Upper lobe of right lung (tissue), 1 donor: ENCODE results near the gene CAPZB. TPM values are rescaled to one million over a fixed set of nuclear protein-coding genes. Genes with fewer than 3 reads are reported as not detected.
A peak's percentile ranks its signal among the peaks of the same experiment; 100 is the strongest.

Source experiments
- ATAC-seq: fragments of 200-7000 bp; cut with Tn5 transposase; one replicate; pipeline ENCODE4 v1.9.1; 2020; ENCODE audit warnings: mild to moderate bottlenecking, moderate library complexity
- DNase-seq: peaks from one replicate; pipeline ENCODE4 v3.0.0-alpha.2; 2020
- H3K27ac ChIP-seq: fragments of 200-600 bp; one replicate; pipeline ENCODE4 v1.8.0; 2022
- H3K27me3 ChIP-seq: fragments of 200-600 bp; one replicate; pipeline ENCODE4 v1.8.0; 2022; ENCODE audit warnings: mild to moderate bottlenecking
- H3K36me3 ChIP-seq: fragments of 200-600 bp; one replicate; pipeline ENCODE4 v1.8.0; 2022
- H3K4me1 ChIP-seq: fragments of 200-600 bp; one replicate; pipeline ENCODE4 v1.8.0; 2022
- H3K4me3 ChIP-seq: fragments of 200-600 bp; one replicate; pipeline ENCODE4 v1.8.0; 2022; ENCODE audit warnings: mild to moderate bottlenecking
- H3K9me3 ChIP-seq: fragments of 200-600 bp; one replicate; pipeline ENCODE4 v1.8.0; 2022
- intact Hi-C: fragments of 100-400 bp; cut with DNase I; formaldehyde crosslinking; loops from one replicate; pipeline ENCODE4 v1.11.0; 2022
- total RNA-seq: library from RNA; stranded (reverse); fragmentation: NEBNext Ultra II Directional; extraction: Animal tissue kit (Norgen Biotek cat#: 25700); gene quantifications from one replicate; pipeline ENCODE4 v1.2.1, GENCODE V29; 2021
- TF ChIP-seq, protein P1 (sequence below): fragments of 200-600 bp; IDR thresholded peaks from one replicate; pipeline ENCODE4 v1.8.0; 2022; ENCODE audit warnings: antibody characterized with exemption
- donor health status: DM: no; HTN: yes; CAD: no; lungs with severe emphysema.

The CAPZB gene
- total RNA-seq, 1 donor from 2014 or later: 237 TPM

DNA sequence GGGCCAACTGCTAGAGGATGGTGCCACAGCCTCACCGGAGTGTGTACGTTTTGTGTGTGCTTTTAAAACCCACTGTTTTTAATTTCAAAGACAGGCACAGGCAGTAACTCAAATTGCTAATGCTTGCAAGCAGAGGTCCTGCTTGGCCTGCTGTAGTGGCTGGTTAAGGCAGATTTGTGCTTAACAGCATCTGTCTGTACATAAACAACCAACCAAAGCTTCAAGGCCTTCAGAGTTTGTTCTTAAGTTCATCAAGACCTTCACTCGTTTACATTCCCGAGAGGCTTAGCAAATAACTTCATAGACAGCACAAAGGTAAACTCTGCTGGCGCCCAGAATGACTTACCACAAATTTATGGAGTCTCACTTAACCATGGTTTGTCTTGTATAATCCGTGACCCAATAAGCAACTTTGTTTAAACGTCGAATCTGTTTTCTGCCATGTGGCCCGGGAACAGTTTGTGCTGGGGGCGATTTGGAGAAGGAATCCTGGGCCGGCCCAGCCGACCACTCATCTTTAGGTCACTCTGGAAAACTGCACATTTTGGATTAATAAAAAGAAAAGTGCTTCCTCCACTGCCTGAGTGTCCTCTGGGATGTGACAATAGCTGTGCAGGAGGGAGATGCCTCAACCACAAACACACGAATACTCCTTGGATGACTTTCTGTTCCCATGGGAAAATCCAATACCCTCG, 58.1 kb downstream of the CAPZB start:
- Histone ChIP-seq H3K36me3 (no peaks in the 10 kb centered on the region), H3K27me3 (no peaks in the 10 kb centered on the region), H3K4me1 (peaks cover 80% of the 10 kb centered on the region), H3K9me3 (no peaks in the 10 kb centered on the region), H3K27ac (peak overlapping the region; percentile 67), H3K4me3 (no peak overlapping the region)
- ATAC-seq (no peak), DNase-seq (no peak)
- intact Hi-C loops: no loop called here
- TF ChIP-seq, protein P1, sequence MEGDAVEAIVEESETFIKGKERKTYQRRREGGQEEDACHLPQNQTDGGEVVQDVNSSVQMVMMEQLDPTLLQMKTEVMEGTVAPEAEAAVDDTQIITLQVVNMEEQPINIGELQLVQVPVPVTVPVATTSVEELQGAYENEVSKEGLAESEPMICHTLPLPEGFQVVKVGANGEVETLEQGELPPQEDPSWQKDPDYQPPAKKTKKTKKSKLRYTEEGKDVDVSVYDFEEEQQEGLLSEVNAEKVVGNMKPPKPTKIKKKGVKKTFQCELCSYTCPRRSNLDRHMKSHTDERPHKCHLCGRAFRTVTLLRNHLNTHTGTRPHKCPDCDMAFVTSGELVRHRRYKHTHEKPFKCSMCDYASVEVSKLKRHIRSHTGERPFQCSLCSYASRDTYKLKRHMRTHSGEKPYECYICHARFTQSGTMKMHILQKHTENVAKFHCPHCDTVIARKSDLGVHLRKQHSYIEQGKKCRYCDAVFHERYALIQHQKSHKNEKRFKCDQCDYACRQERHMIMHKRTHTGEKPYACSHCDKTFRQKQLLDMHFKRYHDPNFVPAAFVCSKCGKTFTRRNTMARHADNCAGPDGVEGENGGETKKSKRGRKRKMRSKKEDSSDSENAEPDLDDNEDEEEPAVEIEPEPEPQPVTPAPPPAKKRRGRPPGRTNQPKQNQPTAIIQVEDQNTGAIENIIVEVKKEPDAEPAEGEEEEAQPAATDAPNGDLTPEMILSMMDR: no peak

DNA sequence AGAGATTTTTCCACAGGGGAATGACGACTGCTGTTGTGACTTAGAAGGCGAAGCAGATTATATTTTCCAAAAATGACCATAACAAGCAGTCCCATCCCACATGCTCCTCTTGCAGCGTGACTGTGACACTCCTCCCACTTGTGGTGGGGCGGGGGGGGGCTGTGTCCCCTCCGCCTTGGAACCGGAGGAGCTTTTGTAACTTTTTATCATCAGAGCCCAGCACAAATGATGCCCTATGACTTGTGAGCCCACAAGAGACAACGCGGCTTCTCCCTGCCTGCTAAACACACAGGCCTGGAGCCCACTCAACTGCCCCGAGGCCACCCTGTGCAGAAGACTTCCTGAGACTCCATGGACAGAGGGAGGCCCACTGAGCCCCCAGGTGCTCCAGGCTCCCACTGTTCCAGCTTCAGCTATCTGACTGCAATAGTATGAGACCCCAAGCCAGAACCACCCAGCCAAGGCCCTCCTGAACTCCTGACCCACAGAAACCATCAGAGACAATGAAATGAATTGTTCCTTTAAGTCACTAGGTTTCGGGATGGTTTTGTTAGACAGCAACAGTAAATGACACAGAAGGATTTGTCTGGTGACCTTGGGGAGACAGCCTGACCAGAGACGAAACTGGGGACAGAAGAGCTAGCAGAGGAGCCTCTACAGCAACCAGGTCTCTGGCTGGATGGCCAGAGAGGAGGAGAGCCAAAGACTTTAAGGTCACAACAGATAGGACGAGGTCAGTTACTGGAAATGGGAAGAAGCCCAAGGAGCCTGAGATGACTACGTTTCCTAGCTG, 58.8 kb downstream of the CAPZB start:
- H3K27ac ChIP-seq: peak overlapping the region; percentile 67
- TF ChIP-seq, protein P1: no peak
- peaks cover 80% of the 10 kb centered on the region for H3K4me1 ChIP-seq
- H3K4me3 ChIP-seq: no peak overlapping the region
- no peaks in the 10 kb centered on the region for H3K27me3 ChIP-seq
- H3K9me3 ChIP-seq: no peaks in the 10 kb centered on the region
- intact Hi-C loops: no loop called here
- H3K36me3 ChIP-seq: no peaks in the 10 kb centered on the region
- ATAC-seq (peak; percentile 9), DNase-seq (no peak)

DNA sequence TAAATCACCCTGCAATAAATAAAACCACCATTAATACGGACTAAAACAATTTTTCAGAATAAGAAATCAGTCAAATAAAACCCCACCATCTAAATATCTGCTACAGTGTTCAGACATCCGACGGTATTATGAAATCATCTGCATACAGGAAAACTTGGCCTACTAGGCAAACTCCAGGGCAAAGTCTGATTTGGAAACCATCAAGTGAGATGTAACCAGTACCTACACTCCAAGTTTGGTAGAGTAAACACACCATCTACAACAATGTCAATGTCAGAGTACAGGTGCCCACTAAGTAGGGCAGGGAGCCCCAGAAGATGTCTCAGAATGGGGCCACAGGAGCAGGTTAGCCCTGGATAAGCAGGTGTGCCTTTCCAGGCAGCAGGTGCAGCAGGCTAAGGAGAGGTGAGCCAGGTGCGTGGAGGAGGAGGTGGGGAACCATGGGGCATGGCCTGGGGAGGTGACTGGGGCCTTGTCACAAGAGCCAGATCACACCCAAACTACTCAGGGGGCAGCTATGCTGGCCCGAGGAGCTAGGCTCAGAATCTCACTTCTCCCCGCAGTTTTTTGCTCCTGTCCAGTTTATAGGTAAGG, 59.6 kb downstream of the CAPZB start:
- intact Hi-C loops: no loop called here
- peaks cover 81% of the 10 kb centered on the region for H3K4me1 ChIP-seq
- TF ChIP-seq, protein P1: no peak
- DNase-seq (no peak), ATAC-seq (peak; percentile 30)
- H3K36me3 ChIP-seq: no peaks in the 10 kb centered on the region
- H3K27ac ChIP-seq: peak overlapping the region; percentile 67
- no peak overlapping the region for H3K4me3 ChIP-seq
- H3K9me3 ChIP-seq: no peaks in the 10 kb centered on the region
- H3K27me3 ChIP-seq: no peaks in the 10 kb centered on the region

DNA sequence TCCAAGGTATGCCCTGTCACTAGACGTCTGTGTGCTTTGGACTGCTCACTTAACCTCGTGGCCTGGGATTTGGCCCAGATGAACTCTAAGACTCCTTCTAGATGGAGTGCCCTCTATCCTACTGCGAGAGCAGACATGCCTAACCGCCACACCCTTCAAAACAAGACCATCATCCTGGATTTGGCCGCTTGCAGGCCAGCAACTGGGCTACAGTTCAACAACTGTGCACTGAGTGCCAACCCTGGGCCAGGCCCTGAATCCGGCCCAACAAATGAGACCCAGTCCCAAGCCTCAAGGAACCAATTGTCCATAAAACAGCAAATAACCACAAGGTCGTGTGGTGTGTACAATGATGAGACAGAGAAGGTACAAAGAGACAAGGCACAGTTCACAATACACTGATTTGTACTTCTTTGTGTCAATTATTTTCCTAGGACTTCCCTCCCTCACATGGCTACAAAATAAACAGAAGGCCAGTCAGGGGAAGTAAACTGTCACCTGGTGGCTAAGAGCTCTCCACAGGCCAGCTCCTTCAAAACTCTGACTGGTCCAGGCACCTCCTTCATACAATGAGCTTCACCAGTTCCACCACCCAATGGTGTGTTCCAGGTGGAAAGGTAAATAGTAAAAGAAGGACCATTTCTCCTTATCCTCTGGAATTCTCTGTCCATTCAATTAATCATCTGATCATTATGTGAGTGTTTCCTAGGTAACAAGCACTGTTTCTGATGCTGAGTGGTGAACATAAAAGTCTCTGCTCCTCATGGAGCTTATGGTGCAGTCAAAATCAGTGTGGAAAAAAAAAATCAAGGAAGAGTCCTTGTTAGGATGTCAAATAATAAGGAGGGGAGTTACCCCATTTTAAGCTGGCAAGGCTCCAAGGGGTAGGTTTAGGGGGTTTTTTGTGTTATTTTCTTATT, 60.4 kb downstream of the CAPZB start:
- peak overlapping the region; percentile 67 for H3K27ac ChIP-seq
- ATAC-seq: peak; percentile 29
- intact Hi-C loops: no loop called here

DNA sequence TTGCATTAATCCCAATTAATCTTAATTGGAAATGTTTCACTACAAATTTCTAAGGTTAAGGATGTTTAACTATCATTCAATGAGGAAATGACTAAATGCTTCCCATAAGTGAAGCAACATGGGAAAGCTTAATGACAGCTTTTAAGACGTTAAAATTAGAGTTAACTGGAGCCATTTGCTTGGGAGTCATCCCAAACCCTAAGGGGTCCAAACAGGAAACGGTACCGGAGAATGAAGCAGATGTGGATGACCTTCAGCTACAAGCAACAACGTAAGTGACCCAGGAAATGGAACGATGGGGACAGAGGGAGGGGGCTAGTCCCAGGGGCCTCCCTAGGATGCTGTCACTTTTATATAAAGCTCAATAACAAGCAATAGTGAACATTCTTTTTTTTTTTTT, 62.2 kb downstream of the CAPZB start:
- Histone ChIP-seq H3K27me3 (no peaks in the 10 kb centered on the region), H3K36me3 (peaks cover 15% of the 10 kb centered on the region), H3K9me3 (no peaks in the 10 kb centered on the region), H3K4me3 (no peak overlapping the region), H3K27ac (peak overlapping the region; percentile 33), H3K4me1 (peaks cover 73% of the 10 kb centered on the region)
- DNase-seq: no peak
- ATAC-seq: no peak
- intact Hi-C loops: no loop called here
- TF ChIP-seq, protein P1: no peak

More for the DNA sequence above, 60.4 kb downstream of the CAPZB start:
- H3K4me3 ChIP-seq: no peak overlapping the region
- peaks cover 75% of the 10 kb centered on the region for H3K4me1 ChIP-seq
- no peaks in the 10 kb centered on the region for H3K27me3 ChIP-seq
- H3K9me3 ChIP-seq: no peaks in the 10 kb centered on the region
- DNase-seq: no peak
- TF ChIP-seq, protein P1: no peak
- no peaks in the 10 kb centered on the region for H3K36me3 ChIP-seq
